ENCODE results near the gene NOTCH1.
A peak's percentile ranks its signal among the peaks of the same experiment; 100 is the strongest.

The NOTCH1 gene

DNA sequence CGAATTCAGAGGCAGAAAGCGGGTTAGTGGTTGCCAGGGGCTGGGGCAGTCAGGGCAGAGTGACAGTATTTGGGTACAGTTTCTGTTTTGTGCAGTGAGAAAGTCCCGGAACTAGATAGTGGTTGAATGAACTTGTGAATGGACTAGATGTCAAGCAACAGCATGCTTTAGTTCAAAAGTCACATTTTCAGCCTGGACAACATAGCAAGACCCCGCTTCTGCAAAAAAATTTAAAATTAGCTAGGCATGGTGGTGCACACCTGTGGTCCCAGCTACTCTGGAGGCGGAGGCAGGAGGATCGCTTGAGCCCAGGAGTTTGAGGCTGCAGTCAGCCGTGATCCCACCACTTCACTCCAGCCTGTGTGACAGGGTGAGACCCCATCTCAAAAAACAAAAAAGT is 8.4 kb downstream of the NOTCH1 start:
- H3K4me1 ChIP-seq (ENCODE audit: low read length), result peaks cover 35% of the 10 kb centered on the region
- H3K4me3 ChIP-seq (ENCODE audit: low read length), result no peak overlapping the region
- no peak overlapping the region for H3K27ac ChIP-seq (ENCODE audit: low read length)
- peaks cover 77% of the 10 kb centered on the region for H3K79me2 ChIP-seq (ENCODE audit: low read length)
- H3K36me3 ChIP-seq (replicated peaks; ENCODE audit: low read depth, low read length), result peaks cover 36% of the 10 kb centered on the region
- H3K4me2 ChIP-seq (ENCODE audit: low read length), result no peak overlapping the region
- H4K20me1 ChIP-seq (ENCODE audit: insufficient read depth, low read length), result peaks cover 97% of the 10 kb centered on the region
- TF ChIP-seq CTCF (IDR thresholded peaks at IDR 0.05; ENCODE audit: low read depth, low read length) (no peak), EZH2phosphoT487 (IDR thresholded peaks at IDR 0.05; ENCODE audit: low read depth) (no peak)
- no peaks in the 10 kb centered on the region for H3K27me3 ChIP-seq (ENCODE audit: low read depth, low read length)
- no peak overlapping the region for H3K9ac ChIP-seq (ENCODE audit: low read length)
- no peaks in the 10 kb centered on the region for H3K9me3 ChIP-seq (ENCODE audit: insufficient read depth, low read length)
- H2AFZ ChIP-seq (ENCODE audit: low read depth, low read length), result no peak overlapping the region

GRCh38 chr9:136536721-136537241 is 9.1 kb downstream of the NOTCH1 start:
- Histone ChIP-seq H4K20me1 (ENCODE audit: insufficient read depth, low read length) (peaks cover 97% of the 10 kb centered on the region), H3K4me1 (ENCODE audit: low read length) (peaks cover 35% of the 10 kb centered on the region), H3K27ac (ENCODE audit: low read length) (no peak overlapping the region), H2AFZ (ENCODE audit: low read depth, low read length) (no peak overlapping the region), H3K79me2 (ENCODE audit: low read length) (peaks cover 79% of the 10 kb centered on the region), H3K9ac (ENCODE audit: low read length) (no peak overlapping the region), H3K36me3 (replicated peaks; ENCODE audit: low read depth, low read length) (peaks cover 31% of the 10 kb centered on the region), H3K9me3 (ENCODE audit: insufficient read depth, low read length) (no peaks in the 10 kb centered on the region), H3K4me2 (ENCODE audit: low read length) (no peak overlapping the region), H3K27me3 (ENCODE audit: low read depth, low read length) (no peaks in the 10 kb centered on the region), H3K4me3 (ENCODE audit: low read length) (no peak overlapping the region)
- TF ChIP-seq EZH2phosphoT487 (IDR thresholded peaks at IDR 0.05; ENCODE audit: low read depth) (no peak), CTCF (IDR thresholded peaks at IDR 0.05; ENCODE audit: low read depth, low read length) (peak; percentile 19; the same call in 1 of the 2 replicates)

- Histone ChIP-seq H3K4me1 (ENCODE audit: low read length) (peaks cover 35% of the 10 kb centered on the region), H4K20me1 (ENCODE audit: insufficient read depth, low read length) (peaks cover 98% of the 10 kb centered on the region)
These were observed 9.7 kb downstream of the NOTCH1 start for GRCh38 chr9:136536051-136536720.

More at GRCh38 chr9:136536051-136536720, 9.7 kb downstream of the NOTCH1 start:
- Histone ChIP-seq H3K4me2 (ENCODE audit: low read length) (no peak overlapping the region), H3K79me2 (ENCODE audit: low read length) (peaks cover 79% of the 10 kb centered on the region), H3K4me3 (ENCODE audit: low read length) (no peak overlapping the region), H3K27me3 (ENCODE audit: low read depth, low read length) (no peaks in the 10 kb centered on the region), H3K36me3 (replicated peaks; ENCODE audit: low read depth, low read length) (peaks cover 25% of the 10 kb centered on the region), H3K9ac (ENCODE audit: low read length) (no peak overlapping the region), H3K27ac (ENCODE audit: low read length) (no peak overlapping the region), H2AFZ (ENCODE audit: low read depth, low read length) (no peak overlapping the region), H3K9me3 (ENCODE audit: insufficient read depth, low read length) (no peaks in the 10 kb centered on the region)
- TF ChIP-seq EZH2phosphoT487 (IDR thresholded peaks at IDR 0.05; ENCODE audit: low read depth), result no peak
- no peak for TF ChIP-seq CTCF (IDR thresholded peaks at IDR 0.05; ENCODE audit: low read depth, low read length)
